Globus pallidus (tissue), 1 donor: Measurements from ENCODE around the gene DNAL4.

Experiments
- DNase-seq: peaks from one replicate; pipeline ENCODE4 v3.0.0-alpha.2; 2015; ENCODE audit warnings: low spot score

The DNAL4 gene

GRCh38 chr22:38793721-38794466, at the start of gene DNAL4:
Gene DNAL4 (minus strand): TSS chr22:38794143. CDS start chr22:38782731, 11,412 bp downstream.
- peak; percentile 99 for DNase-seq

- peak; percentile 58 for DNase-seq
These were observed 49.3 kb upstream of the DNAL4 start for GRCh38 chr22:38843201-38843656.

GRCh38 chr22:38842512-38843200, 48.7 kb upstream of the DNAL4 start:
- no peak for DNase-seq

GRCh38 chr22:38841635-38842034, 47.7 kb upstream of the DNAL4 start:
- no peak for DNase-seq

- no peak for DNase-seq
These were observed 47.3 kb upstream of the DNAL4 start for GRCh38 chr22:38841211-38841610.

GRCh38 chr22:38840129-38840528, 46.2 kb upstream of the DNAL4 start:
- no peak for DNase-seq

GRCh38 chr22:38839686-38840085, 45.7 kb upstream of the DNAL4 start:
- no peak for DNase-seq

- DNase-seq, result no peak
These were observed 43.5 kb upstream of the DNAL4 start for GRCh38 chr22:38837414-38837928.

- no peak for DNase-seq
These were observed 42.0 kb upstream of the DNAL4 start for GRCh38 chr22:38835888-38836301.

GRCh38 chr22:38834991-38835390, 41.0 kb upstream of the DNAL4 start:
- no peak for DNase-seq

- DNase-seq, result no peak
These were observed 40.4 kb upstream of the DNAL4 start for GRCh38 chr22:38834215-38834953.

GRCh38 chr22:38833061-38833460, 39.1 kb upstream of the DNAL4 start:
- DNase-seq, result no peak

GRCh38 chr22:38832005-38832978, 38.3 kb upstream of the DNAL4 start:
- DNase-seq, result peak; percentile 59

GRCh38 chr22:38831166-38831945, 37.4 kb upstream of the DNAL4 start:
- no peak for DNase-seq

GRCh38 chr22:38830845-38831108, 36.8 kb upstream of the DNAL4 start:
- DNase-seq, result no peak

- DNase-seq, result no peak
These were observed 36.3 kb upstream of the DNAL4 start for GRCh38 chr22:38830026-38830844.

GRCh38 chr22:38829485-38829884, 35.5 kb upstream of the DNAL4 start:
- DNase-seq, result no peak

- DNase-seq, result no peak
These were observed 34.8 kb upstream of the DNAL4 start for GRCh38 chr22:38828616-38829205.

GRCh38 chr22:38828191-38828590, 34.2 kb upstream of the DNAL4 start:
- no peak for DNase-seq
